ENCODE results near the gene GBE1. TPM values are rescaled to one million over a fixed set of nuclear protein-coding genes. Genes with fewer than 3 reads are reported as not detected.
"Not testable (repeated sequence)": the region's sequence is repeated elsewhere in the genome, so short reads cannot be mapped to it uniquely, and the experiment has no call there.

The GBE1 gene
- total RNA-seq, 1 donor from 2014 or later = 29.2 TPM

DNA sequence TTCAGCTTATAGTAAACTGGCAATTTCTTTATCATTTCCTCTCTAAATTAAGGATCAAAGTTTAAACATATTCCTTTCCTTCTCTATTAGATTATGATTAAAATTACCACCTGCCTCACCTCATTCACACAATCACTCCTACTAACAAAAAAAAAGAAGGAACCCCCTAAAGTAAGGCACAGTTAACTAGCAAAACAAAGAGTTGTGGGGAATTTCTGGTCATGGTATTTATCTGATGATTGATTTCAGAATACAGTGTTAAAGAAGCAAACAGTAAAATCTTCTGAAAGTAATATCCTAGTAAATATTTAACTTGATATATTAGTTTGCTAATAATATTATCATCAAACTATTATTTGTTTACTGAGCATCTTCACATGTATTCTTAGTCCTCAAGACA, 8.8 kb downstream of the GBE1 start:
- intact Hi-C loops (cut with DNase I) = no loop called here
- H3K27me3 ChIP-seq = no peaks in the 10 kb centered on the region
- TF ChIP-seq, protein P1, sequence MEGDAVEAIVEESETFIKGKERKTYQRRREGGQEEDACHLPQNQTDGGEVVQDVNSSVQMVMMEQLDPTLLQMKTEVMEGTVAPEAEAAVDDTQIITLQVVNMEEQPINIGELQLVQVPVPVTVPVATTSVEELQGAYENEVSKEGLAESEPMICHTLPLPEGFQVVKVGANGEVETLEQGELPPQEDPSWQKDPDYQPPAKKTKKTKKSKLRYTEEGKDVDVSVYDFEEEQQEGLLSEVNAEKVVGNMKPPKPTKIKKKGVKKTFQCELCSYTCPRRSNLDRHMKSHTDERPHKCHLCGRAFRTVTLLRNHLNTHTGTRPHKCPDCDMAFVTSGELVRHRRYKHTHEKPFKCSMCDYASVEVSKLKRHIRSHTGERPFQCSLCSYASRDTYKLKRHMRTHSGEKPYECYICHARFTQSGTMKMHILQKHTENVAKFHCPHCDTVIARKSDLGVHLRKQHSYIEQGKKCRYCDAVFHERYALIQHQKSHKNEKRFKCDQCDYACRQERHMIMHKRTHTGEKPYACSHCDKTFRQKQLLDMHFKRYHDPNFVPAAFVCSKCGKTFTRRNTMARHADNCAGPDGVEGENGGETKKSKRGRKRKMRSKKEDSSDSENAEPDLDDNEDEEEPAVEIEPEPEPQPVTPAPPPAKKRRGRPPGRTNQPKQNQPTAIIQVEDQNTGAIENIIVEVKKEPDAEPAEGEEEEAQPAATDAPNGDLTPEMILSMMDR (IDR thresholded peaks at IDR 0.05) = no peak

DNA sequence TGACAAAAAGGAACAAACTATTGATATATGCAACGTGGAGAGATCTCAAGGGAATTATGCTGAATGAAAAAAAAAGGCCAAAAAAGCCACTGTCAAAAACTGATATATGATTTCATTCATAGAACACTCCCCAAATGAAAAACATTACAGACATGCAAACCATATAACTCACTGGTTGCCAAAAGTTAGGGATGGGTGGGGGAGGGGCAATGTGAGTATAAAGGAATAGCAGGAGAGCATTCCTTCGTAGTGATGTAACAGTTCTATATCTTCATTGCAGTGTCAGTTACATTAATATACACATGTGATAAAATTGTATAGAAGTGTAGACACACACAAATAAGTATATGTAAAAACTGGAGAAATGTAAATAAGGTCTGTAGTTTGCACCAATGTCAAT, 12.2 kb downstream of the GBE1 start:
- intact Hi-C loops (cut with DNase I) = no loop called here
- no peak for DNase-seq
- Histone ChIP-seq H3K9me3 (no peaks in the 10 kb centered on the region), H3K4me1 (peaks cover 10% of the 10 kb centered on the region), H3K4me3 (no peak overlapping the region), H3K36me3 (no peaks in the 10 kb centered on the region), H3K27ac (no peak overlapping the region), H3K27me3 (no peaks in the 10 kb centered on the region)
- TF ChIP-seq, protein P1 (IDR thresholded peaks at IDR 0.05) = no peak
- no peak for ATAC-seq

More for the DNA sequence above, 8.8 kb downstream of the GBE1 start:
- DNase-seq = no peak
- Histone ChIP-seq H3K4me3 (no peak overlapping the region), H3K9me3 (no peaks in the 10 kb centered on the region), H3K4me1 (no peaks in the 10 kb centered on the region), H3K36me3 (no peaks in the 10 kb centered on the region), H3K27ac (no peak overlapping the region)
- ATAC-seq = no peak

DNA sequence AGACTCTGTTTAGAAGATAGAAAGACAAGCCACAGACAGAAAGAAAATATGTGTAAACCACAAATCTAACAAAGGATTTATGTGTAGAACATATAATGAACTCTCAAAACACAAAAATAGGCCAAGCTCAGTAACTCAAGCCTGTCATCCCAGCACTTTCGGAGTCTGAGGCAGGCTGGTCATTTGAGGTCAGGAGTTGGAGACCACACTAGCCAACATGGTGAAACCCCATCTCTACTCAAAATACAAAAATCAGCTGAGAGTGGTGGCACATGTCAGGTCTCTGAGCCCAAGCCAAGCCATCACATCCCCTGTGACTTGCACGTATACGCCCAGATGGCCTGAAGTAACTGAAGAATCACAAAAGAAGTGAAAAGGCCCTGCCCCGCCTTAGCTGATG, 14.2 kb downstream of the GBE1 start:
- H3K36me3 ChIP-seq; DNase-seq; H3K4me3 ChIP-seq; intact Hi-C loops (cut with DNase I); H3K27me3 ChIP-seq; ATAC-seq; H3K9me3 ChIP-seq; H3K27ac ChIP-seq: not testable (repeated sequence)
- peaks cover 16% of the 10 kb centered on the region for H3K4me1 ChIP-seq

DNA sequence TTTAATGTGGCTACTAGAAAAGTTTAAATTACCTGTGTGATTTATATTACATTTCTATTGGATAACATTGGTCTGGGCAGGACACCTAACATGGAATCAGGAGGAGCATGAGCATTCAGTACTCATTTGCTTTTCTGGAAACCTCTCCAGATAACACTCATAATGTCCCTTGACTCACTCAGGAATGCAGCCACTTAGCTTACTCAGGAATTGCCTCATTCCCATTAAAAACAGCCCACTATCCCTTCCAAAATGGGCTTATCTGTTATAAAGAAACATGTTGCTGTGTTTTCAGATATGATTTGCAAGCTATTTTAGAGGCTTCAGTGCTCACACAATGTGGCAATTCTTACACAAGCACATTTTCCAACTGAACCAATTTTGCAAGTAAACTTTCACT, 17.1 kb downstream of the GBE1 start:
- DNase-seq = no peak
- H3K27ac ChIP-seq = no peak overlapping the region
- no peaks in the 10 kb centered on the region for H3K9me3 ChIP-seq
- TF ChIP-seq, protein P1 (IDR thresholded peaks at IDR 0.05) = no peak
- no peak overlapping the region for H3K4me3 ChIP-seq
- ATAC-seq = peak; percentile 89
- intact Hi-C loops (cut with DNase I) = no loop called here
- H3K4me1 ChIP-seq = peaks cover 16% of the 10 kb centered on the region
- no peaks in the 10 kb centered on the region for H3K27me3 ChIP-seq
- no peaks in the 10 kb centered on the region for H3K36me3 ChIP-seq

DNA sequence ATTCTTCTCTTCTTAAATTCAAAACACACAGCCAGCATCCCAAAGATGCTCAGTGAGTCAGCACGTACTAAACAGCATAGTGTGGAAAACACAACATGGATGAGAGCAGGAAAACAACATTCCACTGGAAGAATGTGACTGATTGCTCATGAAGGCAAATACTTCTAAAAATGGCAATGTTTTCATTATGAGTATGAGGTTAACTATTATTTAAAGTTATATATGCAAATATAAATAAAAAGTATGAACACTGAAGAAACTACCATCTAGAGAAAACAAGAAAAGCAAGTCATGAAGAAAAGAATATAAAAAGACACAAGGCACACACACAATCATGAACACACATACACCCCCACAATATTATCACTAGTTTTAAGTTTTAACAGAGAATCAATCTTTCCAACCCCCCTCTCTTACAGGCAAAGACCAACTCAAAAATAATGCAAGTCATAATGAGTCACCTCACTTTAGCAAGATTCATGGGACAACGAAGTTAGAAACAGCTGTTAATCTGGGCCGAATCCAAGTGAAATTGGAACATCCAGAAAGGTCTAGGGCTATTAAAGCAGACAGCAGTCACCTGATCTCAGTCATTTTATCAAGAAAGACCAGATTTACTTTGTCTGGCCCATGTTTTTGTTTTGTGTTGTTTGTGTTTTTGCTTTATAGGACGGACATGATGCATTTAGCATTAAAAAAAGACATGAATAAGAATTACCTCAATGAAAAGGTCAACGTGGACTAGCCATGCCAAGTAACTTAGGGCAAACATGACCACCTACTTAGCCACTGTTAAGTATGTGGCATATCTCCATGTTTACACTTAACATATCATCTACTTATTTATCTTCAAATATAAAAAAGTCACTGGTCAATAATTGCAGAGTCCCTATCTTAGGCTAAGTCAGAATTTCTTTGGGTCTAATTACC, 18.1 kb downstream of the GBE1 start:
- peak overlapping the region; percentile 56 for H3K27ac ChIP-seq
- H3K9me3 ChIP-seq = no peaks in the 10 kb centered on the region
- ATAC-seq = peak; percentile 45
- TF ChIP-seq, protein P1 (IDR thresholded peaks at IDR 0.05) = no peak
- no peaks in the 10 kb centered on the region for H3K36me3 ChIP-seq
- no peak for DNase-seq
- intact Hi-C loops (cut with DNase I) = no loop called here
- peaks cover 16% of the 10 kb centered on the region for H3K4me1 ChIP-seq
- H3K4me3 ChIP-seq = no peak overlapping the region
- H3K27me3 ChIP-seq = no peaks in the 10 kb centered on the region

DNA sequence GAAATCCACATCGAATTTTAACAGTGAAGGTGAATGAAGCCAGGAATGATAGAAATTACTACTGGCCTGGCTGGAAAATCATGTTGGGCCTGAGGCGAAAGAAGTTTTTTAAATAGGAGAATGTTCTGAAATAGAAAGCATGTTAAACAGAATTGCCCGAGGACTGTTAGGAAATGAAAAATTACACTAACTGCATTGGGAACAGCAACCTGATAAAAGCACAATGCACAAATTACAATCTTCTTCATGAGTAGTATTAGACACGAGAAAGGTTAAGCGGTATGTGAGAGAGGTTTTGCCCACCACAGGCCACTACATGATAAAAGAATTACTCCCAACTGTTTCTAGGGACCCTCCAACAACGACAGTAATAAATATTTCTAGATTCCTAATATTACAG, 18.9 kb downstream of the GBE1 start:
- no peaks in the 10 kb centered on the region for H3K36me3 ChIP-seq
- DNase-seq = no peak
- H3K4me3 ChIP-seq = no peak overlapping the region
- TF ChIP-seq, protein P1 (IDR thresholded peaks at IDR 0.05) = no peak
- peak overlapping the region; percentile 56 for H3K27ac ChIP-seq
- peaks cover 16% of the 10 kb centered on the region for H3K4me1 ChIP-seq
- no peaks in the 10 kb centered on the region for H3K27me3 ChIP-seq
- intact Hi-C loops (cut with DNase I) = no loop called here
- H3K9me3 ChIP-seq = no peaks in the 10 kb centered on the region
- ATAC-seq = no peak
